ENCODE measurements around the gene MYH10. TPM values are rescaled to one million over a fixed set of nuclear protein-coding genes. Genes with fewer than 3 reads are reported as not detected.

The MYH10 gene
- total and polyA plus RNA-seq, 5 donors from 2014 or later, result 0.67 to 4.0 (median 1.1) TPM

DNA sequence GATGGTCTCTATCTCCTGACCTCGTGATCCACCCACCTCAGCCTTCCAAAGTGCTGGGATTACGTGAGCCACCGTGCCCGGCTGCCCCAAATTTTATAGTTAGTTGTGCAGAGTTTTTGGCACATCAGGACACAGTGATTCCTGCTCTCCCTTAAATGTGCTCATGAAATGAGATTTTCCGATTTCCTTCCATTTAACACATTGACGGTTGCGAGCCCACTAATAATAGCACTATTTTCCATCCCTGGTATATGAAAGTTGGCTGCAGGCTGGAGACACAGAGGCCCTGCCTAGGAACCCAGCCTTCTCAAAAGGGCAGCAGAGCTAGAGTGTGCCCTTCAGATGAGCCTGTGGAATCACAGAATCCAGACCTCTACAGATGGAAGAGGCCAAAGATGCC lies 17.4 kb upstream of the MYH10 start:
- H3K4me1 ChIP-seq (ENCODE audit: control insufficient read depth, insufficient read depth, low read length, poor library complexity, severe bottlenecking), result no peaks in the 10 kb centered on the region
- peaks cover 1% of the 10 kb centered on the region for H3K27me3 ChIP-seq (ENCODE audit: control insufficient read depth, insufficient read depth, low read length)
- no peaks in the 10 kb centered on the region for H3K4me1 Mint-ChIP-seq
- DNase-seq (no peak), ATAC-seq (ENCODE audit: low read depth in 2 of 2) (no peak)
- peaks cover 31% of the 10 kb centered on the region for H3K27me3 Mint-ChIP-seq
- no peak overlapping the region for H3K27ac Mint-ChIP-seq
- no peaks in the 10 kb centered on the region for H3K9me3 Mint-ChIP-seq
- no peaks in the 10 kb centered on the region for H3K36me3 ChIP-seq (ENCODE audit: control insufficient read depth, insufficient read depth, low read length)
- H3K9me3 ChIP-seq (ENCODE audit: control insufficient read depth in 2 of 2, low read length in 2 of 2), result no peaks in the 10 kb centered on the region
- no peaks in the 10 kb centered on the region for H3K36me3 Mint-ChIP-seq
- no peak overlapping the region for H3K27ac ChIP-seq (ENCODE audit: insufficient read depth, low read length, poor library complexity, severe bottlenecking)
- no peak overlapping the region for H3K4me3 Mint-ChIP-seq
- H3K4me3 ChIP-seq (ENCODE audit: low read depth, low read length), result no peak overlapping the region

DNA sequence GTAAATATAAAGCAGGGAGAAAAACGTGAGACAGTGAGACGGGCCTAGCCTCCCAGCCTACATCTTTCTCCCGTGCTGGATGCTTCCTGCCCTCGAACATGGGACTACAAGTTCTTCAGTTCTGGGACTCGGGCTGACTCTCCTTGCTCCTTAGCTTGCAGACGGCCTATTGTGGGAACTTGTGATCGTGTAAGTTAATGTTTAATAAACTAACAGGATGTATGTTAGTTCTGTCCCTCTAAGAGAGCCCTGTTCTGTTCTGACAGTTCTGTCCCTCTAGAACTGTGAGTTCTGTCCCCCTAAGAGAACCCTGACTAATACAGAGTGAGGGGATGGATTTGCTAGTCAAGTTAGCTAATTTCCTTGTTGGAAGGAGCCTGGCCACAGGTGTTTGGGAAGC lies 16.7 kb upstream of the MYH10 start:
- no peak for ATAC-seq (ENCODE audit: low read depth in 2 of 2)
- H3K27me3 ChIP-seq (ENCODE audit: control insufficient read depth, insufficient read depth, low read length), result peaks cover 1% of the 10 kb centered on the region
- Mint-ChIP-seq H3K9me3 (no peaks in the 10 kb centered on the region), H3K36me3 (no peaks in the 10 kb centered on the region), H3K27ac (no peak overlapping the region), H3K4me3 (no peak overlapping the region), H3K27me3 (peaks cover 35% of the 10 kb centered on the region), H3K4me1 (no peaks in the 10 kb centered on the region)
- no peaks in the 10 kb centered on the region for H3K4me1 ChIP-seq (ENCODE audit: control insufficient read depth, insufficient read depth, low read length, poor library complexity, severe bottlenecking)
- no peaks in the 10 kb centered on the region for H3K9me3 ChIP-seq (ENCODE audit: control insufficient read depth in 2 of 2, low read length in 2 of 2)
- H3K4me3 ChIP-seq (ENCODE audit: low read depth, low read length), result no peak overlapping the region
- DNase-seq, result no peak
- no peaks in the 10 kb centered on the region for H3K36me3 ChIP-seq (ENCODE audit: control insufficient read depth, insufficient read depth, low read length)
- H3K27ac ChIP-seq (ENCODE audit: insufficient read depth, low read length, poor library complexity, severe bottlenecking), result no peak overlapping the region

DNA sequence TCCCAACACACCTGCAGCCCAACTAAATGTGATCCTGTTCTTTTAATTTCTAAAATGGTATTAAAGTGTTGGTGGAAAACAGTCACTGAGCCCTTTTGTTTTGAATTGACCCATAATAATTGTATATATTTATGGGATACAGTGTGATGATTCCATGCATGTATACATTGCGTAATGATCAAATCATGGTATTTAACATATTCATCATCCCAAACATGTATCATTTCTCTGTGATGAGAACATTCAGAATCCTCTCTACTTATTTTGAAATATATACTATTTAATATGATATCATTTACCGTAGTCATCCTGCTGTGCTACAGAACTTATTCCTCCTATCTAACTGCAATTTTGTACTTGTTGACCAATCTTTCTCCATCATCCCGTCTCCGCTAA lies 14.0 kb upstream of the MYH10 start:
- no peak for DNase-seq
- H3K4me1 Mint-ChIP-seq, result no peaks in the 10 kb centered on the region
- no peak for ATAC-seq (ENCODE audit: low read depth in 2 of 2)
- H3K36me3 Mint-ChIP-seq, result no peaks in the 10 kb centered on the region
- H3K27me3 ChIP-seq (ENCODE audit: control insufficient read depth, insufficient read depth, low read length), result peaks cover 6% of the 10 kb centered on the region
- peaks cover 28% of the 10 kb centered on the region for H3K27me3 Mint-ChIP-seq
- H3K4me3 ChIP-seq (ENCODE audit: low read depth, low read length), result no peak overlapping the region
- H3K4me3 Mint-ChIP-seq, result no peak overlapping the region
- no peaks in the 10 kb centered on the region for H3K9me3 ChIP-seq (ENCODE audit: control insufficient read depth in 2 of 2, low read length in 2 of 2)
- H3K27ac ChIP-seq (ENCODE audit: insufficient read depth, low read length, poor library complexity, severe bottlenecking), result no peak overlapping the region
- H3K36me3 ChIP-seq (ENCODE audit: control insufficient read depth, insufficient read depth, low read length), result no peaks in the 10 kb centered on the region
- no peaks in the 10 kb centered on the region for H3K9me3 Mint-ChIP-seq
- H3K4me1 ChIP-seq (ENCODE audit: control insufficient read depth, insufficient read depth, low read length, poor library complexity, severe bottlenecking), result no peaks in the 10 kb centered on the region
- H3K27ac Mint-ChIP-seq, result peak overlapping the region in 1 of 3 donors; percentile 1

DNA sequence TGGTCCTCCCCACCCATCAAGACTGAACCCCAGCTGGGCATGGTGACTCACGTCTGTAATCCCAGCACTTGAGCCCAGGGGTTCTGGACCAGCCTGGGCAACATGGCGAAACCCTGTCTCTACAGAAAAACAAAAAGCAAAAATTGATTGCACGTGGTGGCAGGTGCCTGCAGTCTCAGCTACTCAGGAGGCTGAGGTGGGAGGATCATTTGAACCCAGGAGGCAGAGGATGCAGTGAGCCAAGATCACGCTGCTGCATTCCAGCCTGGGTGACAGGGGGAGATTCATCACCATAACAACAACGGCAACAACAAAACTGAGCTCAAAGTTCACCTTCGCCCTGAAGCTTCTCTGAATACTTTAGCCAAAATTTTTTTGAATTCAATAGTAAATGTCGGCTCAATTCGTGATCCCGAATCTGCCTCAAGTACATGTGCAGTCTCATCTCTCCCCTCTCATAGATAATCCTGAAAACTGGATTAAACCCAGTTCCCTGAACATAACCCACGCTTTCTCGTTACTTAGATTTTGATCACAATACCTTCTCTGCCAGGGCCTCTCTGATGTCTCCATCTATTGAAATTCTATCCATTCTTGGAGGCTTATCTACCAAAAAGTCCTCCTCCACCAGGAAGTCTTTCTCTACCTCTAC lies 13.5 kb upstream of the MYH10 start:
- H3K27me3 ChIP-seq (ENCODE audit: control insufficient read depth, insufficient read depth, low read length), result peaks cover 7% of the 10 kb centered on the region
- no peaks in the 10 kb centered on the region for H3K4me1 ChIP-seq (ENCODE audit: control insufficient read depth, insufficient read depth, low read length, poor library complexity, severe bottlenecking)
- H3K27ac ChIP-seq (ENCODE audit: insufficient read depth, low read length, poor library complexity, severe bottlenecking), result no peak overlapping the region
- DNase-seq (no peak), ATAC-seq (ENCODE audit: low read depth in 2 of 2) (no peak)
- no peak overlapping the region for H3K4me3 ChIP-seq (ENCODE audit: low read depth, low read length)
- Mint-ChIP-seq H3K4me1 (no peaks in the 10 kb centered on the region), H3K9me3 (no peaks in the 10 kb centered on the region), H3K27ac (peak overlapping the region in 1 of 3 donors; percentile 1), H3K27me3 (peaks cover 23% of the 10 kb centered on the region), H3K36me3 (no peaks in the 10 kb centered on the region), H3K4me3 (no peak overlapping the region)
- H3K36me3 ChIP-seq (ENCODE audit: control insufficient read depth, insufficient read depth, low read length), result no peaks in the 10 kb centered on the region
- H3K9me3 ChIP-seq (ENCODE audit: control insufficient read depth in 2 of 2, low read length in 2 of 2), result no peaks in the 10 kb centered on the region

DNA sequence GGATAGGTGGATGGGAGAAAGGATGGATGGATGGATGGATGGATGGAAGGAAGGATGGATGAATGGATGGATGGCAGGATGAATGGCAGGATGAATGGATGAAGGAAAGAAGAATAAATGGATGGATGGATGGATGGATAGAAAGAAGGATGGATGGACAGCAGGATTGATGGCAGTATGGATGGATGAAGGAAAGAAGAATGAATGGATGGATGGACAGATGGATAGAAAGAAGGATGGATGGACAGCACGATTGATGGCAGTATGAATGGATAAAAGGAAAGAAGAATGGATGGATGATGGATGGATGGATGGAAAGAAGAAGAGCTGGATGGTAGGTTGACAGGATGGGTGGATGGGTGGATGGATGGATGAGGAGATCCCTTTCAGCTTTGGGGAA lies 9.2 kb upstream of the MYH10 start:
- Histone ChIP-seq H3K27me3 (ENCODE audit: control insufficient read depth, insufficient read depth, low read length) (peaks cover 13% of the 10 kb centered on the region), H3K36me3 (ENCODE audit: control insufficient read depth, insufficient read depth, low read length) (no peaks in the 10 kb centered on the region), H3K4me1 (ENCODE audit: control insufficient read depth, insufficient read depth, low read length, poor library complexity, severe bottlenecking) (no peaks in the 10 kb centered on the region), H3K27ac (ENCODE audit: insufficient read depth, low read length, poor library complexity, severe bottlenecking) (no peak overlapping the region), H3K4me3 (ENCODE audit: low read depth, low read length) (no peak overlapping the region), H3K9me3 (ENCODE audit: control insufficient read depth in 2 of 2, low read length in 2 of 2) (no peaks in the 10 kb centered on the region)
- no peak overlapping the region for H3K27ac Mint-ChIP-seq
- DNase-seq, result no peak
- no peaks in the 10 kb centered on the region for H3K9me3 Mint-ChIP-seq
- peaks cover 19% of the 10 kb centered on the region for H3K27me3 Mint-ChIP-seq
- no peaks in the 10 kb centered on the region for H3K36me3 Mint-ChIP-seq
- no peaks in the 10 kb centered on the region for H3K4me1 Mint-ChIP-seq
- ATAC-seq (ENCODE audit: low read depth in 2 of 2), result no peak
- no peak overlapping the region for H3K4me3 Mint-ChIP-seq

DNA sequence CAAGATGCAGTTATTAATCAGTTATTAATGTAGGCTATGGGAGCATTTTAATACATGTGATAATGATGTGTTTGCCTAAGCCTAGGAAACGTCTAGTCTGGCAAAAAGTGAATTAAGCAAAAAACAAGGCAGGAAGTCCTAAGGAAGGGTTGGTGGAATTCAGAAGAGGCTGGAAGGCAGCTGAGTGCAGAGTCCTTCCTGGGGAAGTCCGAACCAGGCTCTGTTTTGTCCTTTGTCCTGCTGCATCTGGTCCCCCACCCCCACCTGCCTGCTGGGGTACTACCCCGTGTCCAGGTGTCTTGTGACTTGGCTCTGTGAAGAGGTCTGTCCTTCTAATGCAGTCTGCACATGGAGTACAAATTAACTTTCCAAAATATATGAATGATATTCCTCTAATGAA lies 1.5 kb upstream of the MYH10 start:
- Histone ChIP-seq H3K27ac (ENCODE audit: insufficient read depth, low read length, poor library complexity, severe bottlenecking) (no peak overlapping the region), H3K27me3 (ENCODE audit: control insufficient read depth, insufficient read depth, low read length) (peaks cover 39% of the 10 kb centered on the region), H3K4me1 (ENCODE audit: control insufficient read depth, insufficient read depth, low read length, poor library complexity, severe bottlenecking) (peaks cover 23% of the 10 kb centered on the region), H3K36me3 (ENCODE audit: control insufficient read depth, insufficient read depth, low read length) (no peaks in the 10 kb centered on the region), H3K9me3 (ENCODE audit: control insufficient read depth in 2 of 2, low read length in 2 of 2) (no peaks in the 10 kb centered on the region), H3K4me3 (ENCODE audit: low read depth, low read length) (no peak overlapping the region)
- H3K9me3 Mint-ChIP-seq, result peaks cover 0 to 4% (median 0%) of the 10 kb centered on the region in 7 donors
- H3K4me3 Mint-ChIP-seq, result peak overlapping the region; percentile 49 to 97 (median 72)
- H3K27me3 Mint-ChIP-seq, result peaks cover 61% of the 10 kb centered on the region
- no peak for ATAC-seq (ENCODE audit: low read depth in 2 of 2)
- H3K36me3 Mint-ChIP-seq, result no peaks in the 10 kb centered on the region
- H3K4me1 Mint-ChIP-seq, result peaks cover 4 to 22% (median 10%) of the 10 kb centered on the region in 4 donors
- H3K27ac Mint-ChIP-seq, result no peak overlapping the region
- DNase-seq, result no peak

DNA sequence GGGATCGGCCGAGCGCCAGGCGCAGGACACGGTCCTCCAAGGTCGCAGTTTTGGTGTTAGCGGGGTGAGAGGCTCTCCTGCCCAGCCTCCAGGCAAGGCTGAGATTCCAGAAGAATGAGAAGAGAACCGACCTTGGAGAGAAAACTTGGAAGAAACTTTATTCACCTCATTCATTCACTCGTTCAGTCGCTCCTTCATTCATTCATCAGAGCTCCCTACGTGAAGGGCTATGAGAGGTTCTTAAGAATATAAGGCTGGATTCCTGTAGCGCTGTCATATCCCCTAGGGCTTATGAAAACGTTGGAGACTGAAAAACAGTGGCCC lies 991 bp upstream of the MYH10 start:
- no peaks in the 10 kb centered on the region for H3K36me3 Mint-ChIP-seq
- Histone ChIP-seq H3K36me3 (ENCODE audit: control insufficient read depth, insufficient read depth, low read length) (no peaks in the 10 kb centered on the region), H3K27ac (ENCODE audit: insufficient read depth, low read length, poor library complexity, severe bottlenecking) (no peak overlapping the region), H3K9me3 (ENCODE audit: control insufficient read depth in 2 of 2, low read length in 2 of 2) (no peaks in the 10 kb centered on the region), H3K4me1 (ENCODE audit: control insufficient read depth, insufficient read depth, low read length, poor library complexity, severe bottlenecking) (peaks cover 23% of the 10 kb centered on the region), H3K4me3 (ENCODE audit: low read depth, low read length) (peak overlapping the region; percentile 54), H3K27me3 (ENCODE audit: control insufficient read depth, insufficient read depth, low read length) (peaks cover 34% of the 10 kb centered on the region)
- peaks cover 4 to 22% (median 10%) of the 10 kb centered on the region in 4 donors for H3K4me1 Mint-ChIP-seq
- ATAC-seq (ENCODE audit: low read depth in 2 of 2) (no peak), DNase-seq (no peak)
- H3K27ac Mint-ChIP-seq, result no peak overlapping the region
- H3K4me3 Mint-ChIP-seq, result peak overlapping the region; percentile 85 to 97 (median 92)
- peaks cover 0 to 4% (median 0%) of the 10 kb centered on the region in 7 donors for H3K9me3 Mint-ChIP-seq
- peaks cover 59% of the 10 kb centered on the region for H3K27me3 Mint-ChIP-seq

DNA sequence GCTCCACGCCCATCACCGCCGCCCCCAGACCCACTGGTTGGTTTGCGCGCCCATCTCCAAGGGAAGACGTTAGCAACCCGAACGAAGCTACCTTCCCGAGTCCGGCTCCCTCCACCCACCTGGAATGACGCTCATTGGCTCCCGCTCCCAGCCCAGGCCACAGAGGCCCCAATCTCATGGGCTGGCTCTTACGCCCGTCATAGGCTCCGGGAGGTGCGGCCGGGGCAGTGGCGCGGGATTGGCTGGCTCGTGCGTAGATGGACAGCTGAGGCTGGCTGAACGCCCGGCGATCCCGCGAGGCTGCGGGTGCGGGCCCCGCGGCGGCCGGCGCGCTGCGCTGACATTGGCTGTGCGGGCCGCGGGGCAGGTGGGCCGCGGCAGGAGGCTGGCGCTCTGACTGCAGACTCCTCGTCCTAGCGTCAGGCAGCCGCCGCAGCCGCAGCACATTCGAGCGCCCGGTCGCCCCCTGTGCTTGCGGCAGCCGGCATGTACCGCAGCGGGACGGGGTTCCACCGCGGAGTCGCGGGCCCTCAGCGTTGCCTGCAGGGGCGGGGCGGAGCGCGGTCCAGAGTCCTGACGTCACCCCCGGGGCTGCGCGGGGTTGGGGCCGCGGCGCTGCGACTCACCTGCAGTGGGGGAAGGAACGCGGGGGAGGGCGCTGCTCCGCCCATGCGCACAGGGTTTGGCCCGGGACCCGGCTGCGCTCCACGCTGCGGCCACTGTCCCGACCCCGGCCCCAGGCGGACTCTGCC lies 453 bp upstream of the MYH10 start:
- Histone ChIP-seq H3K27me3 (ENCODE audit: control insufficient read depth, insufficient read depth, low read length) (peaks cover 33% of the 10 kb centered on the region), H3K4me1 (ENCODE audit: control insufficient read depth, insufficient read depth, low read length, poor library complexity, severe bottlenecking) (peaks cover 23% of the 10 kb centered on the region), H3K9me3 (ENCODE audit: control insufficient read depth in 2 of 2, low read length in 2 of 2) (no peaks in the 10 kb centered on the region), H3K4me3 (ENCODE audit: low read depth, low read length) (peak overlapping the region; percentile 54), H3K27ac (ENCODE audit: insufficient read depth, low read length, poor library complexity, severe bottlenecking) (no peak overlapping the region), H3K36me3 (ENCODE audit: control insufficient read depth, insufficient read depth, low read length) (no peaks in the 10 kb centered on the region)
- Mint-ChIP-seq H3K27me3 (peaks cover 57% of the 10 kb centered on the region), H3K4me3 (peak overlapping the region; percentile 95 to 100 (median 98)), H3K4me1 (peaks cover 4 to 22% (median 10%) of the 10 kb centered on the region in 4 donors), H3K27ac (peak overlapping the region in 2 of 3 donors; percentile 68 to 80), H3K9me3 (peaks cover 0 to 4% (median 0%) of the 10 kb centered on the region in 7 donors), H3K36me3 (no peaks in the 10 kb centered on the region)
- ATAC-seq (ENCODE audit: low read depth in 2 of 2), result peak; percentile 91 to 92
- peak; percentile 62 to 95 (median 77) for DNase-seq

Measured in CD4-positive, CD25-positive, alpha-beta regulatory T cell (primary cell).